Transverse colon (tissue), 4 donors: ENCODE data around the gene SUV39H2.

ENCODE experiments used
- POLR2A ChIP-seq: fragments of 450-650 bp; IDR thresholded peaks from one replicate; pipeline ENCODE4 v1.6.1; 2016; ENCODE audit warnings: antibody characterized with exemption, mild to moderate bottlenecking, moderate library complexity
- POLR2AphosphoS5 ChIP-seq, 3 donors: sonication (generic); formaldehyde crosslinking; IDR thresholded peaks; one replicate each; pipeline ENCODE4 v1.6.1; 2016; ENCODE audit warnings: antibody characterized with exemption in 3 of 3
- TF ChIP-seq, protein P1 (sequence below), 5 experiments: fragments of 200-600 bp in 3 of 5; fragments of 450-650 bp in 2 of 5; sonication (generic) in 3 of 5; IDR thresholded peaks; 1 replicate in 2 of 5; 2 replicates in 3 of 5; pipeline ENCODE4 v1.5.1; 2016 to 2017; ENCODE audit warnings: antibody characterized with exemption in 5 of 5, inconsistent platforms in 3 of 5, mild to moderate bottlenecking in 2 of 5, moderate library complexity in 1 of 5

DNA sequence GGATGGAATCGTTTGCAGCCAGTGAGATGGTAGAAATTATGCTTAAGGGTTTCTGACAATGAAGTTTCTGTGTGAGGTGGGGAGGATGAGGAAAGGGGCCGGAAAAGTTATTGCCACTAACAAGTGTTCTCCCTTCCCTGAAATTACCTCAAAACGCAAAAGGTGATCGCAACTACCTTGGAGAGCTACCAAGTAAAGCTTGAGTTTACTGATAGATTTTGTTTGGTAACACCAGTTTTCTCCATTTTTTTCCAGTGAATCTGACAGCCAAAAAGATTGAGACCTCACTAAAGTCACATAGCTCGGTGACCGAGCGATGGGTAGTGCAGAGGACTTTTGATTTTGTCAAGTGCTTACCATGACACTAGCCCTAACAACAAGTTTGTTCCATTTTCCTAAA, 1.6 kb downstream of the SUV39H2 start:
- TF ChIP-seq, protein P1, sequence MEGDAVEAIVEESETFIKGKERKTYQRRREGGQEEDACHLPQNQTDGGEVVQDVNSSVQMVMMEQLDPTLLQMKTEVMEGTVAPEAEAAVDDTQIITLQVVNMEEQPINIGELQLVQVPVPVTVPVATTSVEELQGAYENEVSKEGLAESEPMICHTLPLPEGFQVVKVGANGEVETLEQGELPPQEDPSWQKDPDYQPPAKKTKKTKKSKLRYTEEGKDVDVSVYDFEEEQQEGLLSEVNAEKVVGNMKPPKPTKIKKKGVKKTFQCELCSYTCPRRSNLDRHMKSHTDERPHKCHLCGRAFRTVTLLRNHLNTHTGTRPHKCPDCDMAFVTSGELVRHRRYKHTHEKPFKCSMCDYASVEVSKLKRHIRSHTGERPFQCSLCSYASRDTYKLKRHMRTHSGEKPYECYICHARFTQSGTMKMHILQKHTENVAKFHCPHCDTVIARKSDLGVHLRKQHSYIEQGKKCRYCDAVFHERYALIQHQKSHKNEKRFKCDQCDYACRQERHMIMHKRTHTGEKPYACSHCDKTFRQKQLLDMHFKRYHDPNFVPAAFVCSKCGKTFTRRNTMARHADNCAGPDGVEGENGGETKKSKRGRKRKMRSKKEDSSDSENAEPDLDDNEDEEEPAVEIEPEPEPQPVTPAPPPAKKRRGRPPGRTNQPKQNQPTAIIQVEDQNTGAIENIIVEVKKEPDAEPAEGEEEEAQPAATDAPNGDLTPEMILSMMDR (IDR thresholded peaks at IDR 0.05), result no peak
- TF ChIP-seq POLR2A (no peak), POLR2AphosphoS5 (IDR thresholded peaks at IDR 0.05) (no peak)
